H1 (cell line): Measurements from ENCODE around the gene OR10A2. TPM values are rescaled to one million over a fixed set of nuclear protein-coding genes. Genes with fewer than 3 reads are reported as not detected.

Source experiments
- CHD7 ChIP-seq: fragments of 300-600 bp; sonication (generic); IDR thresholded peaks from 2 replicates; pipeline ENCODE4 v1.7.1; 2012; ENCODE audit warnings: low read length, moderate library complexity, mild to moderate bottlenecking, inconsistent platforms; ENCODE audit not compliant: insufficient replicate concordance
- HDAC6 ChIP-seq: IDR thresholded peaks from one replicate; pipeline ENCODE4 v1.7.1; 2012; ENCODE audit warnings: low read depth, mild to moderate bottlenecking, inconsistent platforms, low read length, moderate library complexity
- MAFK ChIP-seq: IDR thresholded peaks from 2 replicates; pipeline ENCODE4 v1.6.1; 2012; ENCODE audit warnings: low read depth, mild to moderate bottlenecking, improper control_type of control experiment, low read length
- TAF1 ChIP-seq: IDR thresholded peaks from 2 replicates; pipeline ENCODE4 v1.6.1; 2011; ENCODE audit warnings: mild to moderate bottlenecking, low read depth, low read length
- YY1 ChIP-seq: IDR thresholded peaks from 2 replicates; pipeline ENCODE4 v1.6.1; 2011; ENCODE audit warnings: low read depth, mild to moderate bottlenecking, low read length
- polyA plus RNA-seq, 7 experiments: library from polyadenylated mRNA; depleted of rRNA in 3 of 7; stranded (reverse) in 5 of 7; unstranded in 2 of 7; fragments of >200 nt in 5 of 7; fragments of 200-250 nt in 2 of 7; gene quantifications; 1 replicate in 5 of 7; 2 replicates in 1 of 7; 4 replicates in 1 of 7; pipeline versions ENCODE4 v1.2.1 to v1.2.3, GENCODE V29; 2011 to 2013; ENCODE audit warnings: missing spikeins in 2 of 7, mixed read lengths in 2 of 7
- total RNA-seq: library from RNA; stranded (reverse); fragmentation: NEBNext Ultra II Directional; extraction: Animal tissue kit (Norgen Biotek cat#: 25700); gene quantifications from 2 replicates; pipeline ENCODE4 v1.2.1, GENCODE V29; 2021

The OR10A2 gene
- total and polyA plus RNA-seq, 2 of the 8 experiments (the other 6 are each of a cell fraction or from before 2014, with no cell fraction given), result not detected

GRCh38 chr11:6895010-6895409 lies 32.2 kb downstream of the OR10A2 start (continued):
- TF ChIP-seq CHD7 (no peak), HDAC6 (no peak), MAFK (no peak), YY1 (no peak), TAF1 (no peak)
